Stimulated activated CD8-positive, alpha-beta memory T cell treated with anti-CD3 and anti-CD28 coated beads, Interleukin-7, amount 100 ng/mL, for 1 hour (primary cell): ENCODE results near the gene MCCD1.

Source experiments
- DNase-seq, 2 donors: peaks; one replicate each; pipeline ENCODE4 v3.0.0-alpha.2; 2020; ENCODE audit warnings: low read depth in 2 of 2

Gene MCCD1

DNA sequence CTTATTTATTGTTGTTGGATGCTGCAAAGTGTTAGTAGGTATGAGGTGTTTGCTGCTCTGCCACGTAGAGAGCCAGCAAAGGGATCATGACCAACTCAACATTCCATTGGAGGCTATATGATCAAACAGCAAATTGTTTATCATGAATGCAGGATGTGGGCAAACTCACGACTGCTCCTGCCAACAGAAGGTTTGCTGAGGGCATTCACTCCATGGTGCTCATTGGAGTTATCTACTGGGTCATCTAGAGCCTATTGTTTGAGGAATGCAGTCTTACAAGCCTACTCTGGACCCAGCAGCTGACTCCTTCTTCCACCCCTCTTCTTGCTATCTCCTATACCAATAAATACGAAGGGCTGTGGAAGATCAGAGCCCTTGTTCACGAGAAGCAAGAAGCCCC, 18.8 kb upstream of the MCCD1 start:
- DNase-seq, result no peak

DNA sequence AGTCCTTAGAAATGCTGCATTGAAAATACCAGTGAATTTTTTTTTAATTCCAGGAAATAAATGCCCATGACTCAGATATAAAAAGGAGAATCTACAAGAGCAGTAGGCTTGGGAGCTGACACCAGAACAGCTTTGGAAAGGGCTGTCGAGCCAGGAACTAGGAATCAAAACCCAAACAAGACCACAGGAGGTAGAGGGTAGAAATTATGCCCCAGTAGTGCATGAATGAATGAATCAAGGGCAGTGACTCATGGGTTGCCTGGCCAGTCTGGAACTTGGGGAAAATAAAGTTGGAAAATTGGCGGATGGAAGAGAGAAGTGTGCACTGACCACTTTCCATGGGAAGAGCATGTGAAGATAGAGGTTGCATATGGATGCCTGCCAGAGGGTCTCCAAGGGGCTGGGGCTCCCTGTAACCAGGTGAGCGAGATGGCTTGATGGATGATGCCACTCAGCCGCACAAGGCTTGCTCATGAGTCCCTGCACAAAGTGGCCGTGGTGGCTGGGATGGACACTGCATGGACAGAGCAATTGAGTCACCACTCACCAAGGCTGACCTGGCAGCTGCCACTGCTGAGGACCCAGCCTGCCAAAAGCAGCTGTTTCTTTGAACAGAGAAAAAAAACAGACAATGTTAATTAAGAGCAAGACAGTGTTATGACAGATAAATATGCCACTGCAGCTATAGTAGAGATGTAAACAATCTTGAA, 15.2 kb upstream of the MCCD1 start:
- DNase-seq, result no peak

DNA sequence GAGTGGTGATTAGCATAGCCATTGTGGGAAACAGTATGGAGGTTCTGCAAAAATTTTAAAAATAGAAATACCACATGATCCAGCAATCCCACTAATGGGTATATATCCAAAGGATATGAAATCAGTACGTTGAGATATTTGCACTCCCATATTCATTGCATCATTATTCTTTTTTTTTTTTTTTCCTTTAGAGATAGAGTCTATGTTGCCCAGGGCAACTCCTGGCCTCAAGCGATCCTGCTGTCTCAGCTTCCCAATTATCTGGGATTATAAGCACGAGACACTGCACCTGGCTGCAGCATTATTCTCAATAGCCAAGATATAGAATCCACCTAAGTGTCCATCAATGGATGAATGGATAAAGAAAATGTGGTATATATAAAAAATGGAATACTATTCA, 6.9 kb upstream of the MCCD1 start:
- no peak for DNase-seq

DNA sequence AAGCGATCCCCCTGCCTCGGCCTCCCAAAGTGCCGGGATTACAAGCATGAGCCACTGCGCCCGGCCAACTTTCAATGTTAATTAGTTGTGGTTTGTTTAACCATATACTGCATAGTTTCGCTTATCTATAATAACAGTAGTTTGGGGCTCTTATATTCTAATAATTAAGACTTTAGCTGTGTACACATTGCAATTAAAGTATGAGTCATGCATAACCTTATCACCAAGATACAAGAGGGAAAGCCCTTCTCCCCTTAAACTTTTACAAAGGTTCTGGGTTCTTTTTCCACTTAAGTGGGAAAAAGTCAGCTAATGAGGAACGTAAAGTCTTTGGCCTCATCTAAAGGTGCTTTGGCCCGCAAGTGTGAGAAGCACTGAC, 3.2 kb upstream of the MCCD1 start:
- no peak for DNase-seq

DNA sequence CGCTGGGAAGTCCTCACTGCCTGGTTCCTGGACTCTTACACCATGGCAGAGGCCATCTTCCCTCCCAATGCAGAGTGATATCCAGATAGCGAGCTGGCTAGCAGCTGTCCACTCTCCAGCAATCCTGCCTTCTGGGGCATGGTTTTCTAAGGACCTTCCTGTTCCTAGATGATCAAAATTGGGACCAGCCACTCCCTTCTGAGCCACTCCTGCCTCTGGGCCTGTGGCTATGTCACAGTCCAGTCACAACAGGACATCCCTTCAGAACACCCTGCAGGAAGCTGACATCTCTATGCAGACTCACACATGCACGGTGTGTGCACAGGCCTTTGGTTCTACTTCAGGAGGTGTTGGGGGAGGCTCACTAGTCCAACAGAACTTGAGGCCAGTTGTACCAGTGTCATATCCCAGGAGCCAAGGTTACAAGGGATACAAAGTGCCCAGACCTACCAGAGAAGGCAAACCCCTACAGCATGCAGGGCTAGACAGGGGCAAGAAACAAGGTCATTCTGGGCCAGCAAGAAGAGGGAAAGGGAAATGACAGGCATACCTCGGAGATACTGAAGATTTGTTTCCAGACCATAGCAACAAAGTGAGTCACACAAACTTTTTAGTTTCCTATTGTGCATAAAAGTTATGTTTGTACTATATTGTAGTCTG, 2.7 kb upstream of the MCCD1 start:
- DNase-seq, result no peak

DNA sequence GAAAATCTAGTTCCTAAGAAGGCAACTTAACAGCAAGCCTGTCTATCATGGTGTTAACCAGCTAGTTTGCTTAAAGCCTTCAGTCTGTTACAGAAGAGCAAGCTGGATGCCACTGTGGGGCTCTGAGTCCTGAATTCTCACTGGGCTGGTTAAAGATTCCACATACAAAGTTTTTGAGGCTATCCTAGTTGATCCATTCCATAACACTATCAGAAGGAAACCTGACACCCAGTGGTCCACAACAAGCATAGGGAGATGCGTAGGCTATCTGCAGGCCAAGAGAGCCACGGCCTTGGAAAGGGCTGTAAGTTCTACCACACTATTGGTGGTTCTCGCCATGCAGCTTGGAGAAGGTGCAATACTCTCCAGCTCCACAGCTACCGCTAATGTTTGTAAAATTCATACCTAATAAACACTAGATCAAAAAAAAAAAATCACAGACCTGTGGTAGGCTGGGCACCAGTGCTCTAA, 420 bp upstream of the MCCD1 start:
- no peak for DNase-seq

DNA sequence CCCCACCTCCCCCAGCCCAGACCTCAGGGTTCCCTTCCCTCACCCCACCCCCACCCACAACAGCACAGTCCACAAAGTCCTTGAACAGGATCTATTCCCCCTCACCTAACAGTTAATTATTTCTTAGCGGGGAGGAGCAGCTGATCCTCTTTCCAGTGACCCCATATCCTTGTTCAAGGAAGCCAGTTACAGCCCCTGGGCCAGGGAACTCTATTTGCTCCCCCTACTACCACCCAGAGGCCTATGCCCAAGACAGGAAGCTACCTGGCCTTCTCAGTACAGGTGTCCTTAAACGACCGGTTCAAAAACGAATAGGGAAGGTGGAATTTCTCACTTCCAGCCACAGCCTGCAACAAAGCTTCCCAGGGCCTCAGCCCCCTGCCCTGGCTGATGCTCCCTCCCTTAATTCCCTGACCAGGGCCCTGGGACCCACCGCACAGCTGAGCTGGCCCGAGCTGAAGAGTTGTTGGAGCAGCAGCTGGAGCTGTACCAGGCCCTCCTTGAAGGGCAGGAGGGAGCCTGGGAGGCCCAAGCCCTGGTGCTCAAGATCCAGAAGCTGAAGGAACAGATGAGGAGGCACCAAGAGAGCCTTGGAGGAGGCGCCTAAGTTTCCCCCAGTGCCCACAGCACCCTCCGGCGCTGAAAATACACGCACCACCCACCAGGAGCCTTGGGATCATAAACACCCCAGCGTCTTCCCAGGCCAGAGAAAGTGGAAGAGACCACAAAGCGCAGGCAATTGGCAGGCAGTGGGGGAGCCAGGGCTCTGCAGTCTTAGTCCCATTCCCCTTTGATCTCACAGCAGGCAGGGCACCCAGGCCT, 778 bp downstream of the MCCD1 start:
- no peak for DNase-seq

DNA sequence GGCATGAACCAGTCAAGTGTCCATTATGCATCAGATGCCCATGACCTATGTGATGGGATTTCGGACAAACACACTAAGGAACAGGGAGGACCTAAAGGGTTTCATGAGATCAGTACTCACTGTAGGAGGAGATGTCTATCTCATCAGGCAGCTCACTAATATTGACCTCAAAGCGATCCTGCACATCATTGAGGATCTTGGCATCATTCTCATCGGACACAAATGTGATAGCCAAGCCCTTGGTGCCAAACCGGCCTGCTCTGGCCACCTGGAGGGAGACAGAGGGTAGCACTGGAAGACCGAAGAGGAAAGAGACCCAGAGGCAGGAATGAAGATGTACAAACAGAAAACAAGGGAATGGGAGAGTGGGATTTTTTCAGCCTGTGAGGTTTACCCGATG, 1.9 kb downstream of the MCCD1 start:
- DNase-seq, result no peak

DNA sequence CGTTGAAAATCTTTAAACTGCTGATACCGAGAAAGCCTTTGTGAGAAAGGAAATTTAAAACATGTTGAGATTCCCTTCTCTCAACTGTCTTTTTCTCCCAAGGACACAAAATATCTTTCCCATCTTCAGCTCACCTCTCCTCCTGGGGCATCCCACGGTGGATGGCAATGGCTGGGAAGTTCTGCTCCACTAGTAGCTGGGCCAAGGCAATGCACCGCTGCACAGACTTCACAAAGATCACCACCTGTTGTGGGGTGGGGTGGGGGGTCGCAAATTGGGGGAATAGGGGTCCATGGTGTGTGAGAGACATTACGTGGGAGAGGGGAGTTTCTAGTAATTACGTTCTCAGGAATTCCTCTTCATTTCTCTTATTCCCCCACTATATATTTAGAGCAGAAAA, 2.4 kb downstream of the MCCD1 start:
- DNase-seq, result no peak

DNA sequence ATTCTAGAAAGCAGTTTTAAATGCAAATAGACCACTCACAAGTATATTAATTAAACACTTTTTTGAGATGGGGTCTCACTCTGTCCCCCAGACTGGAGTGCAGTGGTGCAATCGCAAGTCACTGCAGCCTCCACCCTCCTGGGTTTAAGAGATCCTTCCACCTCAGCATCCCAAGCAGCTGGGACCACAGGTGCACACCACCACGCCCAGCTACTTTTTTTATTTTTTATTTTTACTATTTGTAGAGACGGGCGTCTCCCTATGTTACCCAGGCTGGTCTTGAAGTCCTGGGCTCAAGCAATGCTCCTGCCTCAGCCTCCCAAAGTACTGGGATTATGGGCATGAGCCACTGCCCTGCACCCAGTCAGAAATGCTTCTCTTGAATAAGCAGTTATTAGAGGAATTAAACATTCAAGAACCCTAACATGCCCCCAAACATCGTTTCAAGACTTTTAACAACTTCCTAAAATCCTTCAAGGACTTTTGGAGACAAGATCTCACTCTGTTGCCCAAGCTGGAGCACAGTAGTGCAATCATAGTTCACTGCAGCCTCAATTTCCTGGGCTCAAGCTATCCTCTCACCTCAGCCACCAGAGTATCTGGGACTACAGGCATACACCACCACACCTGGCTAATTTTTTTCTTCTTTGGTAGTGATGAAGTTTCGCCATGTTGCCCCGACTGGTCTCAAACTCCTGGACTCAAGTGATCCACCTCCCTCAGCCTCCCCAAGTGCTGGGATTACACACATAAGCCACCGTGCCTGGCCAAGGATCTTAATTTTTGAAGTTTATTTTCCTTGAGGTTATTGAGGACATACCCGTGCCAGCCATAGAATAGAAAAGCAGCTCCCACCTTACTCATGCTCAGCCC, 3.2 kb downstream of the MCCD1 start:
- DNase-seq, result no peak

DNA sequence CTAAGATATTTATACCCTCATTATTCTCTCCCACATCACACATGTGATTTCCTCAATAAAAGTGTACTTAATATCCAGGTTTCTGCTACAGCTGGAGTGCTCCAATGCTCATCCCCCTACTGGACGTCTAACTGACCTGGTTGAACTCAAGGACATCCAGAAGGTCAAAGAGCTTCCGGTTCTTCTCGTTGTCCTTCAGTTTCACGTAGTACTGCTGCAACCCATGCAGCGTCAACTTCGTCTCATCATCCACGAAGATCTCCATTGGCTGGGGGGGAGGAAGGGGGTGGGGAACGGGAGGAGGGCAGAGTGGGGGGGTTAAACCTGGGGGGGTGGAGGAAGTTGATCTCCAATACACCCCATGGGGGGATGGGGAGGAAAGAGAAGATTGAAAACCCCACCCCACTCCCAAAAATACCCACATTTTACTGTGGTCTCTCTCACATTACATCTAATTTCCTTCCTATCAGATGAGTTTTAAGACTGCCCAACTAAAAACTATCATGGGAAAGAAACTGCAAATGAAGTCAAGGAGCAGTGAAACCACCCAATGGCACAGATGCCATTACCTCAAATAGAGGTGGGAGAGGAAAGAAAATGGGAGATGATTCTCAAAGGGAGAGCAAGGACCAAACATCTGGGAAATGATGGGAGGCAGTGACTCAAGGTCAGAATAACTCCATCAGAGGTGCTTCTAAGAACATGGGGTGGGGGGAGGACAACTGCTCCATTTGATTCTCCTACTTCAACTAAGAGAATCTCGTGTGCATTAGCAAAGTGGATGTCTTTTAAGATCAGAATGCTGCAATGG, 4.1 kb downstream of the MCCD1 start:
- no peak for DNase-seq

DNA sequence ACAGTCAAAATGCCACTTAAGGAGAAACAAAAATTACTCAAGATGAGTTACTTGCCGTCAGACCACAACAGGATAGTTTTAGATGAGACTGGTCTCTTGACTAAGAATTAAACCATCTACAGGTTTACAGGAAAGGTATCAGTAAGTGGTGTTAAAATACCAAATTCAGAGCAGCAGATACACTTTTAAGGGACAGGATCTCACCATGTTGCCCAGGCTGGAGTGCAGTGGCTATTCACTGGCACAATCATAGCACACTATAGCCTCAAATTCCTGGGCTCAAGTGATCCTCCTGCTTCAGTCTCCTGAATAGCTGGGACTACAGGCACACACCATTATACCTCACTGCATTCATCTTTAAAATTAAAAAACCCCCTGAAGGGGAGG, 4.7 kb downstream of the MCCD1 start:
- DNase-seq, result no peak

DNA sequence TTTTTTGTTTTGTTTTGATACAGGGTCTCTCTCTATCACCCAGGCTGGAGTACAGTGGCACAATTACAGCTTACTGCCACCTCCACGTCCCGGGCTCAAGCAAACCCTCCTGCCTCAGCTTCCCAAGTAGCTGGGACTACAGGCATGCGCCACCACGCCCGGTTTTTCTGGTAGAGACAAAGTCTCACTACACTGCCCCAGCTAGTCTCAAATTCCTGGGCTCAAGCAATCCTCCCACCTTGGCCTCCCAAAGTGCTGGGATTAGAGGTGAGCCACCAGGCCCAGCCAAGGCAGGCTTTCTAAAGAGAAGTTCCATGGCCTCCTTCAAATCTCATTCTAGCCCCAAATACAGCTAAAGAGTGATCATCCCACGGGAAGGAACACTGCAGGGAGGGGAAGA, 5.2 kb downstream of the MCCD1 start:
- DNase-seq, result no peak

DNA sequence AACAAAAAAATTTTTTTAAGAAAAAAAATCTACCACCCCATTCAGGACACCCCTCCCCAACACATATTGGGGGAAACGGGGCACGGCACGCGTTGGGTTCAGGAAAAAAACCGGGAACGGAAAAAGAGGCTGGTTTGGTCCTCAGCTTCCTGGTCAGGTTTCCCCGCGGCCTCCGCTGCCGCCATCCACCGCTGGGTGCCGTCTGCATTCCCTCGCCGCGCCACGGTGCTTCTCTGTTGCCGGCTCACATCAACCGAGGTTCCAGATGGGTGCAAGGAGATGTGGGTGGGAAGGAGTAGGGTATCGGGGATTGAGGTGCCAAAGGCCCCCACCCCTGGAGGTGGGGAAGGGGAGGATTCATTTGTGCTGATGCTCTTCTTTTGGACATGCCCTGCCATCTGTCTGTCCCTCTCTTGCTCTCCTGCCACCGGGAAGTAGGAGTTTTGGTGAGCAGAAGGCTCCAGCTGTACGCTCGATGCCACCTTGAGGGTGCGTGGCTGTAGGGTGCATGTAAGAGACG, 5.8 kb downstream of the MCCD1 start:
- no peak for DNase-seq

DNA sequence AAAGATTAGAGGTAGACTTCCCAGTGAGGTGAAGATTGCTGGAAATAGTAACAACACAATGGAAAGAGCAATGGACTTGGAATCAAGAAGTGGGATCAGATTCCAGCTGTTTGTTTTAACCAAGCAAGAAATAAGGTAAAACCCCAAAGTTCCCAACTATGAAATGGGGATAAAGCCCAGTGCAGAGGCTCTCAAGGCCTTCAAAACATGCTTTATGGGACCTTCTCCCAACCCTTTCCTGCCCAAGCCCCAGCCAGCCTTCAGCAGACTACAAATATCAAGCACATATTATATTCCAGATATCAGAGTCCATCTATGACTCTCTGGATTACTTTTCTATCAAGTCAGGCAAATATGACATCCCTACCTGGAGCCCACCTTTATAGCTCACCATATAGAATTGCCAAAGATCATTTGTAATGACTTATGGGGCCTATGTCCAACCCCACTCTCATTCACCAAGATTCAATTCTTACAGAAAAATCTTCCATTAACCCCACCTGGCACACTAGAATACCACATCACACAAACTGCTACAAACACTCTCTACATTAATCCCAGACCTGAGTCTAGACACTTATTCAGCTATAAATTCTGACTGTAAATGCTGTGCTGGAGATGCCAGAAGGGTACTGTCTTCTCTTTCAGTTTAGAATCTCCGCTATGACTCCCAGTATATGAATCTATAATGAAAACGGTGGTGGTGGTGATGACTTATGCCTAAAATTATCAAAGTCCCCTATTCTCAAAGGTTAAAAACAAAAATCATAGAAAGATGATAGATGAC, 7.0 kb downstream of the MCCD1 start:
- DNase-seq, result no peak

DNA sequence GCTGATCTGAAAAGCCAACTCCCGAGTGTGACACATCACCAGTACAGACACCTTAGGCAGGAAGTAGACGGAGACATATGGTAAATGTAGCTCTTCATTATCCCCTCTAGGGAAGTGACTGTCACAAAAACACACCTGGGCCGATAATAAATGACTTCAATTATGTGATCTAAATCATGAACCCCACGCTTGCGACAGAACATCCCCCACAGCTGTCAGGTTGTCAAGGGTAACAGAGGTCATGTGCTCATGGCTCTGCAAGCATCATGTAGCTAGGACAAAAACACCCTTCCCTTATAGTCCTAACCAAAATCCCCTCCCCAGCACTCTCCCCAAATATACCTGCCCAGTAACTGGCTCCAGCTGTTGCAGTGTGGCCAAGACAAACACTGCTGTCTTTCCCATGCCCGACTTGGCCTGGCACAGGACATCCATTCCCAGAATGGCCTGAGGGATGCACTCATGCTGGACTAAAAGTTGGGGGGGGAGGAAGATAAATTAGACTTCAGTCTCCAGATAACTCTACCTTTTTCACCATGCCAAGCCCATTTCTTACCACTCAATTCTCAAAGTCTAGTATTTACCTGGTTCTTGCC, 10.1 kb downstream of the MCCD1 start:
- no peak for DNase-seq

DNA sequence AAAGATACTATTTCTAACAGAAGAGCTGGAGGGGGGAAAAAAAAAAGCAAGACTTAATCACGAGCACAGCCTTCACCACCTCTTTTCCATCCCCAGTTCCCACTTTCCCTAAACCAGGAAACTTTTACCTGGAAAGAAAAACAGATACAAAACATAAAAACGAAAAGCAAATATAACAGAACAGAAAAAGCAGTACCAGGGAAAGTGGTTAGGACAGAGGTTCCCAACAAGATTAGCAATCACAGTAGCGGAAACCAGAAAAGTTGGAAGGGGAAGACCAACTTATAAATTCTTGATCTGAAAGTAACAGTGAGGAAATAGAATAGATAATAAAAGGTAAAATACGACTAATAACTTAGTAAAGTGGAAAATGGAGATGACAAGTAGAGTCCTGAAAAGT, 11.9 kb downstream of the MCCD1 start:
- DNase-seq, result no peak

DNA sequence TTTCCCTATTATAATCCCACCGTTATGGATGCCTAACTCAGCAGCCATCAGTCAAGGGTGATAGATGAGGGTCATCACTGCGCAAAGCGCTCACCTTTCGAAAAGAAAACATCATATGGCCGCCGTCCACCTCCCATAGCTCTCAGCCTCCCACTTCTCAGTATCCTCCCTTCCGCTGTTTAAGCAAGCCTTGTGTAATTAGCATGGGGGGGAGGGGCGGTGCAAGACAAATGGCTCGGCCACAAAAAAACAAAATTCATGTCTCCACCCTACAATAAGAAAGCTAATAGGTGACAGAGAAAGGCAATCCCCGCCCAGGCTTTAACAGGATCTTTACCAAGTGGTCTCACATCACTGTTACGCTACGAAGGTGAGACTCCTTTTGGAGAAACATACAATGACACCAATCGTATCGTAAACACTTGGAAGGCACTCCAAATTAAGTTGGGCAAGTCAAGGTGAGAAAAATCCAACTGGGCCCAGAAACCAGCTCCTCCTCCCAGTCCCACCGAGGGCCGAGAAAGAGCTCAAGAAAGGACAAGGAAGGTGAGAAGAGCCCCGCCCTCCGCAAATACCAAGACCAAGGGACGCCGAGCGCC, 12.4 kb downstream of the MCCD1 start:
- peak in 1 of 2 donors; percentile 43 for DNase-seq
